Stimulated activated CD4-positive, alpha-beta T cell treated with anti-CD3 and anti-CD28 coated beads, Interleukin-4, amount 100 ng/mL, for 48 hours (primary cell): Measurements from ENCODE around the gene FBN2.

ENCODE experiments used
- DNase-seq, 2 donors: peaks; one replicate each; pipeline ENCODE4 v3.0.0-alpha.2; 2020; ENCODE audit warnings: low read depth in 2 of 2

The FBN2 gene

DNA sequence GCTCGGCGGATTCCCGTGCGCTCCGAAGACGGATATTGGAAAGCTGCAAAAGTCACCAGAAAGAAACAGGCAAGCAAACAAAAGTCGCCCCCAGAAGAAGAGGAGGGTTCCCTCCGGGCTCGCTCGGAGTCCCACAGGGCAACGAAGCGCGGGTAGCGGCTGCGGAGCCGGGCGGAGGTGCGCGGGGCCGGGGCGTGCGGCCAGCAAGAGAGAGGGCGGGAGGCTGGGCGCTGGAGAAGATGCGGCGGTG, at the start of gene FBN2:
TSS of gene FBN2 (minus strand) at position 246 of the 250 bp plus-strand sequence. CDS start 642 bp downstream, outside the sequence.
- no peak for DNase-seq

DNA sequence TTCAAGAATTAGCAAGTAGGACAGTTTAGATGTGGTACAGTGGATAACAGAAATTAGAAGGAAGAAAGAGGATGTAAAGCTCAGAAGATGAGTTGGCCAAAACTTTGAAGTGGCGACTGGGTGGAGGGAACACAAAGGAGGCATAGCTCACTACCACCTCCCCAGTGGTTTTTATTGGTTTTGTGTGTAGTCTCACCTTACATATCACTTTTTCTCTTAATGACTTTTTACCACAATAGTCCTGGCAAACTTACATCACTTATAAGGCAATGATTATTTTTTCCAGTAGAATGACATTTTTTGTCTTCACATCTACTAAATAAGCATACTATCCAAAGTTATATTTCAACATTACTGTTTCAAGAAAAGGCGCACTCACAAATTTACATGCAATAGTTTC, 49.2 kb upstream of the FBN2 start:
- DNase-seq: no peak

DNA sequence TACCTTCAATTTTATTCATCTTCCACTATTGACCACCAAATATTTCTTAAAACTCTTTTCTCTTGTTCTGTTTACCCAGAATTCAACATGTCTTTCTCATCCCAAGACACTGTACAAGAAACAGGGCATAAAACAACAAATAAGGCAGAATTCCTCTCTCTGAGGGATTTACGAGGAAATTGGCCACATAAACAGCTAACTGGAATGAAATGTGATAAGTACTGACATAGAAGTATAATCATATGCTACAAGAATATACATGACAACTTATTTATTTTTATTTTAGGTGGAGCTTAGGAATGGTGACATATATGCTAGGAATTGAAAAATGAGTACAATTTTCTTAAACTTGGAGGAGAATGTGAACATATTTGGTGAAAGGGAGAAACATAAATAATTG, 48.8 kb upstream of the FBN2 start:
- no peak for DNase-seq

GRCh38 chr5:128579639-128580038, 41.6 kb upstream of the FBN2 start:
- DNase-seq: no peak

DNA sequence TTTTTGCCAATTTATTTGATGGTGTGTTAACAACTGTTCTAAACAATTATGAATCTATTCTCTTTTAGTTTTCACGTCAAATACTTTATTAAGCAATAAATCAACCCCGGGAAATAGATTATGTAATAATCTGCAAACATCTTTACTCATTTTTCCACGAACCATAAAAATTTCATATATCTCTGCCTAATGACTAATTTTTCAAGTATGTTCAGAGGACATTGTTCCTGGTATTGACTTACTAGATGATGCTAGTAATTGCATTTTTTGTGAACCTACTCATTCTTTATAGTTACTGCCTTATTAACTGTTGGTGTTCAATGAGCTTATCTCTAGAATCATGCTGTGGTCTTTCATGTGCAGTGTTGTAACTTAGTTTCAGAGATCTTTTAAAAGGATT, 41.0 kb upstream of the FBN2 start:
- no peak for DNase-seq

- DNase-seq: no peak
Measured at GRCh38 chr5:128574041-128574440, 36.0 kb upstream of the FBN2 start.

DNA sequence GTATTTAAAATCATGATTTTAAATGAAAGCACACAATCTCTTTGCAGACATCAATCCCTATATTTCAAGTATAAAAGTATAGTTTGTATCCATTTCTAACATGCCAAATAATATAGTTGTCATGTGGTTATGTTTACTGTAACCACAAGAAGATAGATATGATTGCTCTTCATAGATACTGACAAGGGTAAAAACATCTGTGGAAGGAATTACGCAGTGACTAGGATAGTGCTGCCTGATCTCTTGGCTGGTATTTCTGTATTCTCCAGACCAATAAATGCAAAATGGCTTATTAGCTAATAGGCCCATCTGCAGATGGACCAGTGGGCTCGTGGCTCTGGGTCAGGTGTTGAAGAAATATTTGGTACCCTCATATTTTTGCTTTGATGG, 34.9 kb upstream of the FBN2 start:
- DNase-seq: no peak

DNA sequence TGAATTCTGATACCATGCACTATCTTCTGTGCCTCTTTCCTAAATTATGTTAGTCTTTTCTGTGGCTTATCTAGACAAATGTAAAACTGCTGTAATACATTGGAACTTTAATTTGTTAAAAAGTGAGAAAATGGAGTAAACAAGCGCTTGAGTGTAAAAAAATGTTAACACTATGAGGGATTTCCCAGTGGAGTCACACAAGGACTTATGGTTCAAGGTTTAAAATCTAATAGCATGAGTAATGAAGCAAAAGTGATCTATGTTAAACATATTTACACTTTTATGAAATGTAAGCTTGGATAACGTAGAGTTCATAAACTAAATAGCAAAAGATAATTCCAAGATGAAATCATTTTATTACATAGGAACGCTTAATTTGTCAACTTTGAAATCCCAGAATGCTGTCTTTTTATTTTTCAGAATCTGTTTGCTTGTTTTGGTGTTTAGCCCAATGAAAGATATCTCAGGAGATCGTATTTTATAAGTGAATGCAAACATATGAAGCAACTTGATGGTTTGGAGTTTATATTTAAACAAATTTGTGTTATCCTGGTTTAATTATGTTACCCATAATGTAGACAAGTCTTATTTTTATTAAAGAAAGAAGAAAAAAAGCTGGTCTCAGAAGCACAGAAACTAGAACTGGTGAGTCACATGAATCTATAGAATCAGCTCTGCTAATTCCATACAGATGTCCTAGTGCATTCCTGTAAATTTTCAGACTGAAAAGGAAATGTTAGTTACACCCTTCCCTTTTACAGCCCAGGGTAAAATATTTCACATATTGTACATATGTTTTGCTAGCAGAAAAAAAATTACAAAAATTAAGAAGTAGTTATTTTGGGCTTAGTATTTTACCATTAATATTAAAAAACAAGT, 34.2 kb upstream of the FBN2 start:
- no peak for DNase-seq

- DNase-seq: no peak
Measured at GRCh38 chr5:128566178-128566577, 28.1 kb upstream of the FBN2 start.

DNA sequence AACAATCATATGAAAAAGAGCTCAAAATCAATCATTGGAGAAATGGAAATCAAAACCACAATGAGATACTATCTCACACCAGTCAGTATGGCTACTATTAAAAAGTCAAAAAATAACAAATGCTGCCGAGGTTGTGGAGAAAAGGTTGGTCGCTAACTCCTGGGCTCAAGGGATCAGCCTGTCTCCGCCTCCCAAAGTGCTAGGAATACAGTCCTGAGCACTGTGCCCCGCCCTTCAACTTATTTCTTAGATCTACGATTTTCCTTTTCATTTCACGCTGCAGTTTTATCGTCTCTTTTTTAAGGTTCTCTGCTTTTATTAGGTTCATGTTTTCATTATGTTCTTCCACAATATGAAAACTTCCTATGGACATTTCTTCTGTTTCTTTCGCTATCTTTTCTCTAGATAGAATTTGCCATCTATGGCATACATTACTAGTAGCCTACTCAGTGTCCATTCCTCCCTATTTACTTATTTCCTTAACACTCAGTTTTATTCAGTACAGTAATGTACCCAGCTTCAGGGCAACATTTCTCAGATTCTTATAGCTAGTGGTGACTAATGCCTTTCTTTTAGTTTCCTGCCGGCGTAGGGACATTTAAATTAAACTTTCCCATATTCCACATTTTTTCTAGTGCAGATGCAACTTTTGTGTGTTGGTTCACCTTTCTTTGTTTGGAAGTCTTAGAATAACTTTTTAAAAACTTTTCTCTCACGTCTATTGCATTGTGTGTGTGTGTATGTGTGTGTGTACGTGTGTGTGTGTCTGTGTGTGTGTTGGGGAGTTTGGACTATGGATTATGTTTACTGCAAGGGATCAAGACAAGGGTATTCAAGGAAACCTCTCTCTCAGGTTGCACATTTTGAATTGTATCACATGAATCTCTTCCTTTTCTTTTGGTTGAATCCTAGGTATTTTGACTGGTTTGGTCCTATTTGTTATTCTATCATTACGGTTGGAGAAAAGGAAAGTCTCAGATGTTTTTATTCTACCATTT, 21.6 kb upstream of the FBN2 start:
- DNase-seq: no peak

GRCh38 chr5:128553747-128554146, 15.7 kb upstream of the FBN2 start:
- DNase-seq: no peak

DNA sequence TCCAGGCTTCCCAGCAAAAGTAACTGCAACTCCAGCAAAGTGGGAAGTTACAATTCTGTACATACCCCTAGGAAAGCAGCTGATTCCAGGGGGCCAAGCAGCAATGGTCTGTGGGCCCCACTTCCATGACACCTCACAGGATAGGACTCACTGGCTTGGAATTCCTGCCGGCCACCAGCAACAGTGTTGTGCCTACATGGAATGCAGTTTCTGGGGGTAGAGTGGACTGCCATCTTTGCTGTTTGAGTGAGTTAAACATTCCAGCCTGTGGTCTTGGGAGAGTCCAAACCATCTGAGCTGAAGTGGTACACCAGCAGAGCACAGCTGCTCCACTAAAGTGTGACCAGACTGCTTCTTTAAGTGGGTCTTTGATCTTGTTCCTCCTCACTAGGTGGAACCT, 13.4 kb upstream of the FBN2 start:
- DNase-seq: no peak

- no peak for DNase-seq
Measured at GRCh38 chr5:128549496-128549895, 11.5 kb upstream of the FBN2 start.

DNA sequence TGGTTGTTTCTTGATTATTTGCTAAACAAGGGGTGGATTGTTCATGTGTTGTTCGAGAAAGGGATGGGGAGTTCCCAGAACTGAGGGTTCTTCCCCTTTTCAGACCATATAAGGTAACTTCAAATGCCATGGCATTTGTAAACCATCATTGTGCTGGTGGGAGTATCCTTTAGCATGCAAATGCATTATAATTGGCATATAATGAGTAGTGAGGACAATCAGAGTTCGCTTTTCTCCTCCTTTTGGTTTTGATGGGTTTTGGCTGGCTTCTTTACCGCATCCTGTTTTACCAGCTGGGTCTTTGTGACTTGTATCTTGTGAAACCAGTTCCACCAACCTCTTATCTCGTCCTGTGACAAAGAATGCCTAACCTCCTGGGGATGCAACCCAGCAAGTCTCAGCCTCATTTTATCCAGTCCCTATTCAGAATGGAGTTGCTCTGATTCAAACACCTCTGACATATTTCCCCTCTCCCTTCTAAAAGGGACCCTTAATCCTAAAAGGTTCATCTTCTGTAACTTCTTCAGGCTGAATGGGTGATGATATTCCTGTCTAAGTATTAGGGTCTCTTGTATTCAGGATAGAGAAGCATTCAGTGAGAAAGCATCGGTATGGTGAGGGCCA, 8.7 kb upstream of the FBN2 start:
- DNase-seq: no peak

GRCh38 chr5:128541385-128541784, 3.3 kb upstream of the FBN2 start:
- no peak for DNase-seq

DNA sequence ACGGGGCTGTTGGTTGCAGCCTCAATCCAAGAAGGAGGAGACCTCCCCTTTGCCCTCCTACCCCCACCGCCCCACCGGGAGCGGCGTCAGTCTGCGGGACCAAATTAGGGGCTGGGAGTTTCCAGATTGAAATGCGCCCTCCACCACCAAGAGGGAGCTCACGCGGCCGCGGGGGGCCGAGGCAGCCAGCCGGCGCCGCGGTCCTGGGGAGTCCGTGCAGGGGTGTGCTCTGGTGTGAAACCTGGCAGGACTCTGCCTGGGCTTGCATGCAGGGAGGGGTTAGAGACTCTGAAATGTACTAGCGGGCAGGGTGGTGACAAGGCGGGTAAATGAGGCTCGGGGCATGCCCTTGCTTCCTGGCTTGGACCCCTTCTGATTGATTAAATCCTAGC, 989 bp upstream of the FBN2 start:
- no peak for DNase-seq

GRCh38 chr5:128538250-128539037, 399 bp upstream of the FBN2 start:
- no peak for DNase-seq

DNA sequence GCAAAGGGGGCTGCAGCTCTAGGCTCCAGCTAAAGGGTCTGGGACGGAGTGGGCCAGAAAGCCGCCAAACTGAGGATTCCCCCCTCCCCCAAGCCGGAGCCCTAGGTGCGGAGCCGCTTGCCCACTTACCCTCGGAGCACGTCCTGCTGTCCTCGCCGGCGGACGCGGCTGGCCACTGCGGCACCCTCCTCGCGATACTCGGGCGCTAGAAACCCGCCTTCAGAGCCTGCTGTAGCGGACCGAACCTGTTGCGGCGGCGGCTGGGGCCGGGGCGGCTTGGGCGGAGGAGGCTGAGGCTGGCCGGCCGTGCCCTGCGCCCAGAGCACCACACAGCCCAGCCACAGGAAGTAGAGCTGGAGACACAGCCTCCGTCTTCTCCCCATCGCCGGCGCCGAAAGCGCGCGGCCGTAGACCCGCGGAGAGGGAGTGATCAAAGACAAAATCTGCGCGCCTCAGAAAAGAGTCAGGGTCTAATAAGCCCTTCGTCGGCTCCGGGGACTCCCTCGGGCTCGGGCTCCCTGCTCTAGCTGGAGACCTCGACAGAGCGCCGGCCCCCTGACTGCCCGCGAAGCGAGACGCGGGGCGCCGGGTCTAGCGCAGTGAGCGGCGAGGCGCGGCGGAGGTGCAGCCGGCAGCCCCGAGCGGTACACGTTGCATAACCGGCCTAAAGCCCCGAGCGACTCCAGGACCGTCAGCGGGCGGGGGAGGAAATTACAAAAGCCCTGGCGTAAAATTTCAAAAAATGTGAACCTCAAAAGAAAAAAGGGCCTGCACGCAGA, 635 bp downstream of the FBN2 start:
- DNase-seq: no peak

- DNase-seq: no peak
Measured at GRCh38 chr5:128536254-128537220, 1.5 kb downstream of the FBN2 start.

DNA sequence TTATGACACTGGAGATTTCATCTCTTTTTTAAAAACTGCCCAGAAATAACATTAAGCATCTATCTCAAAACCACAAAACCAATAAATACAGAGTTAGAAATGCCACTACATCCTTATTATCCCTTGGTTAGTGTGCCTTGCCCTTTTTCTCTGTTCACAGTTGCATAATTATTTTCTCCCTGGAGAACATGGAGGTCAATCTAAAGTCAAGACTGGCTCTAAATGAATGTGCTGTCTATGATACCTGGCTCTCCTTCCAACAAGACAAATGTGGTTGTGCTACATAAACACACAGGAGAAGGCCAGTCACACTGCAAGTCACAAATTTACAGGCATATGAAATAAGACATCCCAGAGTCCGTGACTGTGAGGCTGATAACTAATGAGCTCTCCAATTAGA, 2.8 kb downstream of the FBN2 start:
- DNase-seq: no peak
